HFF-Myc (cell line): Measurements from ENCODE around the gene DHX15.

Experiments
- DNase-seq: peaks from one replicate; pipeline ENCODE4 v3.0.0-alpha.2; 2011; ENCODE audit warnings: low read depth; ENCODE audit errors: extremely low read depth
- H3K4me3 ChIP-seq: replicated peaks from 2 replicates; pipeline ENCODE4 v1.5.1; 2011; ENCODE audit warnings: low read depth, mild to moderate bottlenecking, control low read depth, low read length
- CTCF ChIP-seq: IDR thresholded peaks from 2 replicates; pipeline ENCODE4 v1.5.1; 2012; ENCODE audit warnings: mild to moderate bottlenecking, low read depth, low read length, control low read depth; ENCODE audit errors: missing control alignments

DHX15 gene

GRCh38 chr4:24561438-24562139 is 22.8 kb downstream of the DHX15 start:
- H3K4me3 ChIP-seq: no peak overlapping the region
- no peak for TF ChIP-seq CTCF
- DNase-seq: no peak

- peak; percentile 38 for DNase-seq
- no peak for TF ChIP-seq CTCF
Observed at GRCh38 chr4:24560868-24561368, 23.4 kb downstream of the DHX15 start.

DNA sequence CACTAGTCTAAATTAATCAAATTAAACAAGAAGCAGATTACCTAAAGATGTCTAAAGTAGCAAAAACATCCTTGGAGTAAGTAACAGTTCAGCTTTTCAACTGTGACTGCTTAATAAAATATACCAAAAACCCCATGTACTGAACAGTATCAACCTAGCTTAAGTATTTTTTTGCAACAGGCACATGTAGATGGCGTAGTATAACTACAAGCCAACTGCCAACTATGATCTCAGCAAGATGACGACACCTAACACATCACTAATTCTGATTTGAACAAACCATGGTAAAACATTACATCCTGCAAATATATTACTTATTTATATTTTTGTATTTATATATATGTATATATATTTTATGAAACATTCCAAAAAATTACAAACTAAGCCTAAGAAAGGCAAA is 24.5 kb downstream of the DHX15 start:
- H3K4me3 ChIP-seq: no peak overlapping the region
- no peak for DNase-seq
- TF ChIP-seq CTCF: no peak

More at GRCh38 chr4:24560868-24561368, 23.4 kb downstream of the DHX15 start:
- no peak overlapping the region for H3K4me3 ChIP-seq

GRCh38 chr4:24559032-24559821 is 25.1 kb downstream of the DHX15 start:
- no peak for TF ChIP-seq CTCF
- no peak for DNase-seq
- H3K4me3 ChIP-seq: no peak overlapping the region

DNA sequence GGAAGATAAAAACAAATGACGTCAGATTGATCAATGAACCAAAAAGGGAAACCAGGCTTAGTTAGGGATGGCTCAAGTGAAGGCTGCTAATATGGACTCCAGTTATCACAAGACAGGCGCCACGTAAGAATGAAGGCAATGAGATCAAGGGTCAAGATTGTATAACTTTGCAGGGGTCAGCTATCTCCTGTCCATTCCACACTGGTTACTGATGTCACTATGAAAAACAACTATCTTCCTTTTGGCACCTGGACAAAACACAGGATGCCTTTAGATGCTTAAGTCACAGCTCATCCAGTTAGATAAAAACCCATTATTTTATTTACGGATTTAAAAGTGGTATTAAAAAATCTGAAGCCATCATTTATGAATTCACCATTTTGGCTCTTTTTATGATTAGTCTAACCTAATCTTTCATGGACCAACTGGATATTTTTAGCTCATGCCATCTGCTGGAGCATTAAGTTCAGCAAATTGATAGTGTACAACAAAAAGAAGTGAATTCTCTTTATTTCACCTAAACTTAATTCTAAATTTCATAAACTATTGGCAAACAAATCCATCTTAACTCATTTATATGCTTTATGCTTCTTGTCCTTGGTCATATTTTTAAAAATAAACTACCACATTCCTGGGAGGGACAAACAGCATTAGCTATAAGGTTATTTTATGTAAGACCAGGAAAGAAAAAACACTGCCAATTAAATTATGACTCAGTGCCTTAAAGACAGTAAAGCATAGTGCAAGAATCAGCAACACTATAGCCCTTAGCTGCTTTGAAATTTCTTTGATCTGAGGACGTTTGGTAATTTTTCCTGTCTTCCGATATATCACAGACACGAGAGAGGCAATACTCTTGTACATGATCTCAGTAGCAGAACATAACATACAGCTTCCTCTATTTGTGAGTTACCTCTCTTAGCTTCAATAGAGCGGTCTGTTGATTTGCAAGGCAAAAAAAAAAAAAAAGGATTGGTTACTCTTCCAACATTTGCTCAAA is 27.0 kb downstream of the DHX15 start:
- no peak for DNase-seq

More for the DNA sequence above, 27.0 kb downstream of the DHX15 start:
- no peak overlapping the region for H3K4me3 ChIP-seq
- TF ChIP-seq CTCF: no peak
